GM21529 (cell line): Measurements from ENCODE around the gene ILK.
A peak's percentile ranks its signal among the peaks of the same experiment; 100 is the strongest.

Source experiments
- ATAC-seq: cut with Tn5 transposase; IDR thresholded peaks from one replicate; pipeline ENCODE4 v1.9.1; 2021; ENCODE audit not compliant: unreplicated experiment

ILK gene

DNA sequence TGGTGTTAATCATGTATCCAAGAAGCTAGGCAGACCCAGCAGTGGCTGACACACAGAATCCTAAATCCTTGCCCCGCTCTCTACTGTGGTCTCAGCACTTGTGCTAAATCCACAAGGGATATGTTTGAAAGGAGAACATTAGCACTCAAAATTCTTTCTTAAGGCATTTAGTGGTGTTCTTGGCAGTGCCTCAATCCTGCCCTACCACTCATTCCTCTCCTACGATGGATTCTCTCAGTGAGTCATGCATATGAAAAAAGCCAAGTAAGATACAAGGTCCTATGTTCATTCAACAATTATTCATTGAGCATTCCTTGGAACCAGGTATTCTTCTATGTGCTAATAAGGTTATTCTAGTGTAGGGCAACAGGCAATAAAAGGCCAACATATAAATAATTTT is 31.4 kb upstream of the ILK start:
- no peak for ATAC-seq

GRCh38 chr11:6574816-6575715 is 28.5 kb upstream of the ILK start:
- ATAC-seq = no peak

DNA sequence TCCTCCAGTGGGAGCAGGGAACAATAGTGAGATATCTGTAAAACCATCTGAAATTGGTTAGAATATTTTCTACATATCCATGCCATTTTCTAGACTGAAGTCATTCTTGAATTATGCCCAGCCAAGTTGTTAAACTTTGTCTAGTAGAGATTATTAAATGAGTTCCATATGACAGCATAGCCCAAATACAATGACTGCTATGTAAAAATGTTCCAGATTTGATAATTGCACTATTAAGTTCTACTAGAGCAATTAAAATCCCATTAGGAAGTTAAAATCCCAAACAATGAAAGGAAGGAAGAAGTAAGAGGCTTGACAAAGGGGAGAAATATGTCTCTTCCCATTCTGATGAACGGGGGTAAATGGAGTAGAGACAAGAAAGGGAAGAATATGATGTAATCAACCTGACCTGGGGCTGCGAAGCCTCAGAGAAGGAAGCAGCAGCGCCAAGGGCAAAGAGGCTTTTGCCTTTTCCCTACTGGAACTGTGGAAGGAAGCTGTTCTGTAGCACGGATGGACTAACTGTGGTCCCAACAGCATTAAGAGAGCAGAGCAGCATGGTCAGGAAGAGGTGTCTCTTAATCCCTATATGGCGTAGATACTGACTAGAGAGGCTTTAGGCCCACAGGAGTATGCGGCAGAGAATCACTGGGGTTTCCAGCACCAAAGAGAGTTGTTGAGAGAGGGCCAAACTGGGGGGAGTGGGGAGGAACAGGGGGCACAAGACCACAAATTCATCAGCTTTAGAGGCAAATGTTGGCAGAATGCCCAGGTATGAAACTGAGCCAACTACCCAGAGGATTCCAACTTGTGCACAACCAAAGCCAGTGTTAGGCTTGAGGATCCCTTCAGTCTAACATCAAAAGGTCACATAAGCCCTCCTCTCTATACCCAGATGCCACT is 26.9 kb upstream of the ILK start:
- no peak for ATAC-seq

- ATAC-seq = no peak
Measured at GRCh38 chr11:6578134-6578533, 25.4 kb upstream of the ILK start.

GRCh38 chr11:6579681-6580080 is 23.9 kb upstream of the ILK start:
- no peak for ATAC-seq

DNA sequence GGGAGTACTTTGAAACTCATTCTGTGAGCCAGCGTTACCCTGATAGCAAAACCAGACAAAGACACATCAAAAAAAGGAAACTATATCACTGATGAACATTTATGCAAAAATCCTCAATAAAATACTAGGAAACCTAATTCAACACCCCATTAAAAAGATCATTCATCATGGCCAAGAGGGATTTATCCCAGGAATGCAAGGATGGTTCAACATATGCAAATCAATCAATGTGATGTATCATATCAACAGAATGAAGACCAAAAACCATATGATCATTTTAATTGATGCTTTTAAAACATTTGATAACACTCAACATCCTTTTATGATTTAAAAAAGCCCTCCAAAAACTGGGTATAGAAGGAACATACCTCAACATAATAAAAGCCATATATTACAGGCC is 20.0 kb upstream of the ILK start:
- no peak for ATAC-seq

GRCh38 chr11:6584528-6584927 is 19.0 kb upstream of the ILK start:
- no peak for ATAC-seq

- ATAC-seq = no peak
Measured at GRCh38 chr11:6586434-6587359, 16.9 kb upstream of the ILK start.

GRCh38 chr11:6587360-6587953 is 16.1 kb upstream of the ILK start:
- ATAC-seq = no peak

DNA sequence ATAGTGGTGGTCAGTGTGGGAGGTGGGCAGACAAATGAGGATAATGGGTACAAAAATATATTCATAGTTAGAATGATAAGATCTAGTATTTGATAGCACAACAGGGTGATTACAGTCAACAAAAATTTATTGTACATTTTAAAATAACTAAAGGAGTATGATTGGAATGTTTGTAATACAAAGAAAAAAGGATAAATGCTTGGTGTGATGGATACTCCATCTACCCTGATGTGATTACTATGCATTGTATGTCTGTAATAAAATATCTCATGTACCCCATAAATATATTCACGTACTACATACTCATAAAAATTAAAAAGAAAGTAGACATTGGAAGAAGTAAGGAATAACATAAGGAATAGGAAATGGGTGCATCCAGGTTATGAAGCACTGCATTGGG is 15.6 kb upstream of the ILK start:
- no peak for ATAC-seq

DNA sequence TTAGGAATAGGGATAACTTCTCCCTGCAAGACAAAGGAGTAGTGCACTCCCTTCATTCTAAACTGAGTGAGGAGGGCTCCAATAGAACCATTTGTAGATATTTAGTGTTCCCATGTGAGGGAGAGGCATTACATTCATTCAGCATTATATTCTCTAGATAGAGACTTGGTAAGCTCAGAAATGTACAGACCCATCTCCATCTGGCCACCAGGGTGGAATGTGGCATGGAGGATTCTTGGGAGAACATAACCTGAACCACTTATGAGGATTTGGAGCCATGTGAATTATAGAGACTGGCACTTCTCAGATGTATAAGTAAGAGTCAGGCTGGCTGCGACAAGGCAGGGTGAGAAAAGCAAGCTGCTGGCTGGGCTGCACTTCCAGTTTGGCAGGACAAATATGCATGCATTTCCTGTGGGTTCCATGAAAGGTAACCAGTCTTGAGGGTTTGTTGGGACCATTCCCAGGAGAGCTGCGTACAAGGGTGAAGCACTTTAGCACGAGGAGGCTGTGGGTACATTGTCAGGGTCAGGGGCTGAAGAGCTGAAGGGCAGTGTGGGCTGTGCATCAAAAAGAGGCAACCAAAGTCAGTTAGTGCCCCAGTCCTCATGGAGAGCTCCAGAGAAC is 9.3 kb upstream of the ILK start:
- no peak for ATAC-seq

DNA sequence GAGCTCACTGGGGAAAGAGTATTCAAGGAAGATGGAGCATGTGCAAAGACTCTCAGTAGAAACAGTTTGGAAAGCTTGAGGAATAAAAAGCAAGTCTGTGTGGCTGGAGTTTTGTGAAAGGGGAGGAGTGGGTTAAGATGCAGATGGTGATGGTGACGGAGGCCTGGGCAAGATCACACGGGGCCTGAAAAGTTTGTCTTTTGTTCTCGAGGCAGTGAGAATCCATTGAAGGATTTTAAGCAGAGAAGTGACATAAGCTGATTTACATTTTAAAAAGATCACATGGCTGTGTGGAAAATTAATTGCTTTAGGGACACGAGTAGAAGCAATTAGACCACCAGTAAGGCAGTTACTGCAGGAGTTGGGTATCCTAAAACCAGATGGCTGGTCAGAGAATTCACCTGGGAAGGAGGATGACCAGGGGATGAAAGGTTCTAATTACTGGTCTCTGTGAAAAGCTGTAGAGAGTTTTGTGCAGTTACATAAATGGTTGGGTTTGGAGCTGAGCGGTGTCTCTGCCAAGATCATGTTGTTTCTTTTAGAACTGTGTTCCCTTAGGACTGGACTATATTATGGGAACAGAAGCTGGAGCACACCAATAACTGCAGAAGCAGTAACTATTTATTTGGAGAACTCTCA is 7.2 kb upstream of the ILK start:
- no peak for ATAC-seq

GRCh38 chr11:6598555-6598954 is 5.0 kb upstream of the ILK start:
- no peak for ATAC-seq

GRCh38 chr11:6599449-6599848 is 4.1 kb upstream of the ILK start:
- ATAC-seq = no peak

- no peak for ATAC-seq
Measured at GRCh38 chr11:6599881-6600390, 3.6 kb upstream of the ILK start.

GRCh38 chr11:6601041-6601461 is 2.5 kb upstream of the ILK start:
- no peak for ATAC-seq

- no peak for ATAC-seq
Measured at GRCh38 chr11:6602096-6602940, 1.3 kb upstream of the ILK start.

DNA sequence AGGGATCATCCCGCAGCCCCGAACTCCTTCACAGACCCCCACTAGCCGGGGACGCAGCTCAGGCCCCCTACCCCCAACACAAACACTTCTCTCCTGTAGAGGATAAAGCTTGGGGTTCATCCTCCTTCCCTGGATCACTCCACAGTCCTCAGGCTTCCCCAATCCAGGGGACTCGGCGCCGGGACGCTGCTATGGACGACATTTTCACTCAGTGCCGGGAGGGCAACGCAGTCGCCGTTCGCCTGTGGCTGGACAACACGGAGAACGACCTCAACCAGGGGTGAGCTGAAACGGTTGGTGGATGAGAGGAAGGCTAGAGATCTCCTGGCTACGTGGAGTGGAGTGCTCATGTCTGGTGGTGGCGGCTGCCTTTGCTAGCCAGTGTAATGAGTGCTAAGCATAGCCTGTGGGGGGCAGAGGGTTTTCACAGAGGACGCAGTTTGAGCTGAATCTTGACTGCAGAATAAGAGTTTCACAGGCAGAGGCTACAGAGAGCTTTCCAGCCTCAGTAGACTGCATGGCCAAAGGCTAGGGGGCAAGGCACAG is 580 bp downstream of the ILK start:
- peak; percentile 46 for ATAC-seq
